HCT116 (cell line): ENCODE data around the gene GRIN3B. TPM values are rescaled to one million over a fixed set of nuclear protein-coding genes. Genes with fewer than 3 reads are reported as not detected.

Experiments
- ATAC-seq: fragments of 200-7000 bp; cut with Tn5 transposase; 2 replicates; pipeline ENCODE4 v1.9.1; 2020; ENCODE audit warnings: mild to moderate bottlenecking, moderate library complexity
- BruUV-seq: library from RNA; stranded (reverse); fragments of 400-500 nt; replicated peaks from 2 replicates; lab custom pipeline; 2021; lab: Mats Ljungman, UMichigan
- CTCF ChIA-PET: fragments of 300-600 bp; sonication (Branson Sonifier 250); formaldehyde crosslinking; loops from one replicate; lab custom pipeline; 2021; ENCODE audit warnings: antibody characterized with exemption; lab: Charles Lee
- POLR2A ChIA-PET: fragments of 300-600, 350-600 bp; sonication (Branson Sonifier 250); formaldehyde crosslinking; loops from one replicate; lab custom pipeline; 2021; ENCODE audit warnings: antibody characterized with exemption; lab: Charles Lee
- RAD21 ChIA-PET, 2 experiments: fragments of 300-600 bp; sonication (Branson Sonifier 250); formaldehyde crosslinking; loops; one replicate each; lab custom pipeline; 2023; ENCODE audit warnings: low total read pairs in 2 of 2; ENCODE audit not compliant: uncharacterized antibody in 2 of 2, unreplicated experiment in 2 of 2, low non-redundant PET in 1 of 2; lab: Charles Lee
- DNase-seq: peaks from one replicate; pipeline ENCODE4 v3.0.0-alpha.2; 2010; ENCODE audit warnings: low read depth, low spot score
- H2AFZ ChIP-seq: fragments of 200-600 bp; shearing (Covaris generic), sonication (generic); 2 replicates; pipeline ENCODE4 v1.6.1; 2017; ENCODE audit warnings: low read depth, mixed run types, mixed read lengths, antibody characterized with exemption, low read length; ENCODE audit not compliant: poor library complexity, severe bottlenecking
- H3K27ac ChIP-seq: 2 replicates; pipeline ENCODE4 v1.5.1; 2012; ENCODE audit warnings: low read depth, low read length
- H3K27me3 ChIP-seq: fragments of 200-600 bp; sonication (generic); 2 replicates; pipeline ENCODE4 v1.6.1; 2016; ENCODE audit warnings: mixed run types, low read length, mixed read lengths; ENCODE audit not compliant: insufficient read depth
- H3K36me3 ChIP-seq, 2 experiments: fragments of 200-500 bp in 1 of 2; fragments of 200-600 bp in 1 of 2; sonication (Bioruptor generic) in 1 of 2; sonication (generic) in 1 of 2; 2 replicates each; pipeline versions ENCODE4 v1.5.1 to v1.6.1; 2014 to 2016; ENCODE audit warnings: low read length in 2 of 2, inconsistent platforms in 1 of 2, mixed read lengths in 1 of 2, mixed run types in 1 of 2; ENCODE audit not compliant: insufficient read depth in 2 of 2, control insufficient read depth in 1 of 2
- H3K4me1 ChIP-seq, 2 experiments: fragments of 200-600 bp in 1 of 2; sonication (generic) in 1 of 2; 2 replicates each; pipeline versions ENCODE4 v1.5.1 to v1.6.1; 2012 to 2017; ENCODE audit warnings: low read length in 2 of 2, inconsistent platforms in 1 of 2, mild to moderate bottlenecking in 1 of 2, mixed read lengths in 1 of 2, mixed run types in 1 of 2, moderate library complexity in 1 of 2; ENCODE audit not compliant: insufficient read depth in 2 of 2, control insufficient read depth in 1 of 2
- H3K4me2 ChIP-seq: fragments of 200-600 bp; sonication (generic); 2 replicates; pipeline ENCODE4 v1.6.1; 2017; ENCODE audit warnings: mixed run types, low read length, mixed read lengths
- H3K4me3 ChIP-seq, 2 experiments: fragments of 200-600 bp in 1 of 2; sonication (generic) in 1 of 2; replicated peaks in 1 of 2; 2 replicates each; pipeline ENCODE4 v1.5.1; 2011 to 2016; ENCODE audit warnings: low read length in 2 of 2, control low read depth in 1 of 2, low read depth in 1 of 2, mild to moderate bottlenecking in 1 of 2, mixed read lengths in 1 of 2, mixed run types in 1 of 2
- H3K79me2 ChIP-seq: fragments of 200-600 bp; sonication (generic); 2 replicates; pipeline ENCODE4 v1.6.1; 2017; ENCODE audit warnings: mild to moderate bottlenecking, mixed run types, low read length, moderate library complexity, mixed read lengths; ENCODE audit not compliant: insufficient read depth
- H3K9ac ChIP-seq: fragments of 200-600 bp; sonication (generic); 2 replicates; pipeline ENCODE4 v1.6.1; 2016; ENCODE audit warnings: low read length, mixed read lengths
- H3K9me2 ChIP-seq: fragments of 200-600 bp; sonication (generic), shearing (Covaris generic); 2 replicates; pipeline ENCODE4 v1.6.1; 2017; ENCODE audit warnings: mixed run types, mild to moderate bottlenecking, moderate library complexity; ENCODE audit not compliant: insufficient read depth
- H3K9me3 ChIP-seq, 2 experiments: fragments of 200-500 bp in 1 of 2; fragments of 200-600 bp in 1 of 2; sonication (Bioruptor generic) in 1 of 2; sonication (generic) in 1 of 2; 2 replicates each; pipeline ENCODE4 v1.6.1; 2014 to 2017; ENCODE audit warnings: low read length in 2 of 2, mixed read lengths in 2 of 2, inconsistent platforms in 1 of 2, low read depth in 1 of 2, mild to moderate bottlenecking in 1 of 2, mixed run types in 1 of 2, moderate library complexity in 1 of 2; ENCODE audit not compliant: control insufficient read depth in 1 of 2, insufficient read depth in 1 of 2
- H4K20me1 ChIP-seq: fragments of 200-600 bp; sonication (generic), shearing (Covaris generic); 2 replicates; pipeline ENCODE4 v1.6.1; 2017; ENCODE audit warnings: mixed run types, mild to moderate bottlenecking, moderate library complexity; ENCODE audit not compliant: insufficient read depth
- CBX3 ChIP-seq: IDR thresholded peaks from 2 replicates; pipeline ENCODE4 v1.6.1; 2012; ENCODE audit warnings: low read depth
- CEBPB ChIP-seq: IDR thresholded peaks from 2 replicates; pipeline ENCODE4 v1.6.1; 2012; ENCODE audit warnings: low read depth
- EZH2 ChIP-seq: fragments of 200-600 bp; sonication (generic); IDR thresholded peaks from 2 replicates; pipeline ENCODE4 v1.6.1; 2017; ENCODE audit warnings: antibody characterized with exemption, mixed run types
- EZH2phosphoT487 ChIP-seq: fragments of 200-600 bp; IDR thresholded peaks from 2 replicates; pipeline ENCODE4 v1.6.1; 2018; ENCODE audit warnings: antibody characterized with exemption, borderline replicate concordance
- FOSL1 ChIP-seq: IDR thresholded peaks from 2 replicates; pipeline ENCODE4 v1.6.1; 2012; ENCODE audit warnings: low read depth
- POLR2A ChIP-seq: IDR thresholded peaks from 2 replicates; pipeline ENCODE4 v1.7.0; 2011; ENCODE audit warnings: borderline replicate concordance; ENCODE audit not compliant: insufficient read depth, insufficient read length; ENCODE audit errors: extremely low read depth
- REST ChIP-seq: IDR thresholded peaks from 2 replicates; pipeline ENCODE4 v1.6.1; 2012; ENCODE audit warnings: low read depth
- SP1 ChIP-seq: IDR thresholded peaks from 2 replicates; pipeline ENCODE4 v1.6.1; 2012; ENCODE audit warnings: low read depth
- SRF ChIP-seq: IDR thresholded peaks from 2 replicates; pipeline ENCODE4 v1.6.1; 2012; ENCODE audit warnings: low read depth
- ZBTB33 ChIP-seq: IDR thresholded peaks from 2 replicates; pipeline ENCODE4 v1.6.1; 2011; ENCODE audit warnings: mild to moderate bottlenecking, low read length, moderate library complexity; ENCODE audit not compliant: insufficient replicate concordance; ENCODE audit errors: extremely low read depth
- ZFX ChIP-seq: fragments of 450-650 bp; IDR thresholded peaks from 2 replicates; pipeline ENCODE4 v1.6.1; 2017
- ZNF274 ChIP-seq: fragments of 200-500 bp; sonication (Bioruptor generic); IDR thresholded peaks from 2 replicates; pipeline ENCODE4 v1.6.1; 2014; ENCODE audit warnings: mild to moderate bottlenecking, low read depth, low read length, inconsistent platforms
- intact Hi-C: fragments of 100-400 bp; cut with micrococcal nuclease; formaldehyde crosslinking; loops from 2 replicates; pipeline ENCODE4 v1.10.0; 2022
- total RNA-seq: library from RNA; stranded (reverse); gene quantifications from one replicate; pipeline ENCODE4 v1.2.1, GENCODE V29; 2021; ENCODE audit not compliant: unreplicated experiment
- TF ChIP-seq, protein P1 (sequence below): IDR thresholded peaks from 2 replicates; pipeline ENCODE4 v1.6.1; 2012

The GRIN3B gene
- total RNA-seq, 1 experiment from 2014 or later = 0.69 TPM

DNA sequence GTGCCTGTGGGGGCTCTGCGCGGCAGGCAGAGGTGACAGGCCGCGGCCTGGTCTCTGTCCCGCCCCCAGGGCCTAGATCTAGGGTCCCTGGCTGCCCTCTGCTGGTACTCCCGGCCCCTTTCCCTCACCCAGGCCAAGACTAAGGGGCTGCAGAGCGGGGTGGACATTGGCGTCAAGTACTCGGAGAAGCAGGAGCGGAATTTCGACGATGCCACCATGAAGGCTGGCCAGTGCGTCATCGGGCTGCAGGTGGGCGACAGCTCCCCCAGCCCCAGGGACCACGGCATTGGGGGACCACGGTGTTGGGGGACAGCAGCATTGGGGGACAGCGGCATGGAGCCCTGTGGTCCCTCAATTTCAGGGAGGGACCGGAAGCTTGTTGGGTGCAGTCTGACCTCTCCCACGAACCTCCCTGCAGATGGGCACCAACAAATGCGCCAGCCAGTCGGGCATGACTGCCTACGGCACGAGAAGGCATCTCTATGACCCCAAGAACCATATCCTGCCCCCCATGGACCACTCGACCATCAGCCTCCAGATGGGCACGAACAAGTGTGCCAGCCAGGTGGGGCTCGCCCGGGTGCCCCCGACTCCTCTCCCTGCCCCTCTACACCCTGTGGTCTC lies 35.9 kb downstream of the GRIN3B start:
- Histone ChIP-seq H3K9me2 (no peaks in the 10 kb centered on the region), H2AFZ (no peak overlapping the region), H3K27me3 (no peaks in the 10 kb centered on the region), H4K20me1 (no peaks in the 10 kb centered on the region), H3K9me3 (no peaks in the 10 kb centered on the region), H3K36me3 (peaks cover 18 to 21% of the 10 kb centered on the region in 2 experiments; a peak in 3 of 4 replicates), H3K27ac (0 out of 2 replicates have a peak overlapping the region, but pooled peaks have one; percentile 6), H3K9ac (no peak overlapping the region), H3K4me1 (peaks cover 6 to 34% of the 10 kb centered on the region in 2 experiments; a peak in 3 of 4 replicates), H3K4me2 (no peak overlapping the region), H3K4me3 (no peak overlapping the region), H3K79me2 (peaks cover 23% of the 10 kb centered on the region; the same call in 1 of the 2 replicates)
- ATAC-seq (no peak), DNase-seq (no peak)
- ChIA-PET RAD21 (no interaction called here), POLR2A (no interaction called here), CTCF (no interaction called here)
- no TSS peak for BruUV-seq
- no peak for TF ChIP-seq FOSL1
- no peak for TF ChIP-seq ZNF274
- no peak for TF ChIP-seq SRF
- no peak for TF ChIP-seq EZH2phosphoT487
- TF ChIP-seq, protein P1, sequence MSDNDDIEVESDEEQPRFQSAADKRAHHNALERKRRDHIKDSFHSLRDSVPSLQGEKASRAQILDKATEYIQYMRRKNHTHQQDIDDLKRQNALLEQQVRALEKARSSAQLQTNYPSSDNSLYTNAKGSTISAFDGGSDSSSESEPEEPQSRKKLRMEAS = no peak
- TF ChIP-seq CBX3 = no peak
- TF ChIP-seq ZFX = no peak
- intact Hi-C loops = no loop called here

DNA sequence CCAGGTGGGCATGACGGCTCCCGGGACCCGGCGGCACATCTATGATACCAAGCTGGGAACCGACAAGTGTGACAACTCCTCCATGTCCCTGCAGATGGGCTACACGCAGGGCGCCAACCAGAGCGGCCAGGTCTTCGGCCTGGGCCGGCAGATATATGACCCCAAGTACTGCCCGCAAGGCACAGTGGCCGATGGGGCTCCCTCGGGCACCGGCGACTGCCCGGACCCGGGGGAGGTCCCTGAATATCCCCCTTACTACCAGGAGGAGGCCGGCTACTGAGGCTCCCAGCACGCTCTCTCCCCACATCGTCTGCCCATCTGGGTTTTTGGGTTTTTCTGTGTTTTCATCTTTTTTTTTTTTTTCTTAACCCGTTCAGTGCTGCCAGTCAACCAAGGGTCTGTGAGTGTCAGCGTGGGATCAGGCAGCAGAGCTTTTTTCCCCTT lies 37.4 kb downstream of the GRIN3B start:
- Histone ChIP-seq H3K4me2 (no peak overlapping the region), H3K36me3 (peaks cover 8 to 12% of the 10 kb centered on the region in 2 experiments; a peak in 3 of 4 replicates), H3K79me2 (peaks cover 19% of the 10 kb centered on the region; the same call in 1 of the 2 replicates), H2AFZ (no peak overlapping the region), H3K27me3 (no peaks in the 10 kb centered on the region), H3K4me1 (peaks cover 16 to 49% of the 10 kb centered on the region in 2 experiments), H3K9ac (no peak overlapping the region), H4K20me1 (no peaks in the 10 kb centered on the region), H3K9me2 (no peaks in the 10 kb centered on the region), H3K27ac (peak overlapping the region; percentile 36; the same call in 1 of the 2 replicates), H3K4me3 (no peak overlapping the region), H3K9me3 (no peaks in the 10 kb centered on the region)
- DNase-seq (no peak), ATAC-seq (no peak)
- BruUV-seq = no TSS peak
- ChIA-PET RAD21 (no interaction called here), CTCF (no interaction called here), POLR2A (interaction anchor here (7.8 kb wide), 1 partner anchor 10 kb away, joined by 85 read pairs; the partner anchor contains the start of gene CNN2)
- intact Hi-C loops = no loop called here
- TF ChIP-seq EZH2 (no peak), ZFX (no peak), FOSL1 (no peak), CEBPB (no peak), REST (no peak), EZH2phosphoT487 (no peak), POLR2A (no peak), CBX3 (no peak), ZBTB33 (no peak), SP1 (no peak)
- TF ChIP-seq, protein P1 = no peak
